ENCODE measurements around the gene SEMA3F.

GRCh38 chr3:50166620-50167019, 11.5 kb downstream of the SEMA3F start:
- no peak for TF ChIP-seq CTCF (conservative IDR thresholded peaks at IDR 0.05 in 1 of 2, IDR thresholded peaks at IDR 0.05 in 1 of 2; ENCODE audit: extremely low read depth in 1 of 2, insufficient read depth in 1 of 2, low read depth in 1 of 2, low read length in 2 of 2)
- TF ChIP-seq EZH2 (IDR thresholded peaks at IDR 0.05; ENCODE audit: borderline replicate concordance, low read length): no peak

Data from mammary epithelial cell (primary cell).